HepG2 (cell line): Measurements from ENCODE around the gene MFRP. TPM values are rescaled to one million over a fixed set of nuclear protein-coding genes. Genes with fewer than 3 reads are reported as not detected.

Source experiments
- ATAC-seq: fragments of 200-7000 bp; cut with Tn5 transposase; 3 replicates; pipeline ENCODE4 v1.9.1; 2020; ENCODE audit warnings: mild to moderate bottlenecking, moderate library complexity
- BruUV-seq: library from RNA; stranded (reverse); fragments of 400-500 nt; replicated peaks from 2 replicates; lab custom pipeline; 2021; lab: Mats Ljungman, UMichigan
- CTCF ChIA-PET: fragments of 300-600 bp; formaldehyde crosslinking; extraction: SDS; loops from one replicate; lab custom pipeline; 2021; ENCODE audit warnings: low total read pairs, inconsistent platforms, low intra/inter-chr PET ratio; lab: Yijun Ruan, JAX
- POLR2A ChIA-PET: fragments of 350-600 bp; sonication (Branson Sonifier 250); formaldehyde crosslinking; loops from one replicate; lab custom pipeline; 2020; ENCODE audit warnings: antibody characterized with exemption, inconsistent platforms; lab: Yijun Ruan, JAX
- DNase-seq: peaks from one replicate; pipeline ENCODE4 v3.0.0-alpha.2; 2015; ENCODE audit warnings: low spot score
- FAIRE-seq: peaks from 3 replicates; lab custom pipeline; 2011; peaks lifted over from hg19 to GRCh38; lab: Jason Lieb, UNC
- H2AFZ ChIP-seq: one replicate; pipeline ENCODE4 v1.6.1; 2011; ENCODE audit warnings: low read length, inconsistent platforms
- H3K27ac ChIP-seq: fragments of 300-600 bp; 3 replicates; pipeline ENCODE4 v1.8.0; 2011; ENCODE audit warnings: mixed run types, mild to moderate bottlenecking, mixed read lengths, low read length, inconsistent platforms; ENCODE audit not compliant: insufficient read depth; ENCODE audit errors: extremely low read length
- H3K27me3 ChIP-seq, 2 experiments: fragments of 200-600 bp in 1 of 2; 2 replicates in 1 of 2; 3 replicates in 1 of 2; pipeline versions ENCODE4 v1.6.0 to v1.8.0; 2011; ENCODE audit warnings: low read length in 2 of 2, mild to moderate bottlenecking in 2 of 2, moderate library complexity in 2 of 2, inconsistent platforms in 1 of 2; ENCODE audit not compliant: insufficient read depth in 2 of 2, control insufficient read depth in 1 of 2
- H3K36me3 ChIP-seq, 2 experiments: fragments of 200-600 bp in 1 of 2; replicated peaks in 1 of 2; 2 replicates in 1 of 2; 3 replicates in 1 of 2; pipeline versions ENCODE4 v1.5.1 to v1.8.0; 2011; ENCODE audit warnings: low read length in 2 of 2, inconsistent platforms in 1 of 2; ENCODE audit not compliant: insufficient read depth in 2 of 2, control insufficient read depth in 1 of 2
- H3K4me1 ChIP-seq: 2 replicates; pipeline ENCODE4 v1.5.1; 2012; ENCODE audit warnings: low read length, inconsistent platforms; ENCODE audit not compliant: insufficient read depth
- H3K4me2 ChIP-seq: 2 replicates; pipeline ENCODE4 v1.6.0; 2011; ENCODE audit warnings: low read depth, low read length, inconsistent platforms
- H3K4me3 ChIP-seq, 3 experiments: fragments of 200-600 bp in 1 of 3; sonication (generic), shearing (Covaris generic) in 1 of 3; replicated peaks in 1 of 3; 2 replicates each; pipeline ENCODE4 v1.5.1; 2011 to 2016; ENCODE audit warnings: low read length in 3 of 3, inconsistent platforms in 2 of 3, low read depth in 2 of 3, mild to moderate bottlenecking in 2 of 3, control low read depth in 1 of 3, mixed read lengths in 1 of 3; ENCODE audit not compliant: insufficient read depth in 1 of 3
- H3K79me2 ChIP-seq: one replicate; pipeline ENCODE4 v1.6.1; 2011; ENCODE audit warnings: low read length, inconsistent platforms; ENCODE audit not compliant: insufficient read depth
- H3K9ac ChIP-seq: 2 replicates; pipeline ENCODE4 v1.6.0; 2011; ENCODE audit warnings: mild to moderate bottlenecking, low read depth, low read length, inconsistent platforms; ENCODE audit not compliant: insufficient read depth
- H3K9me3 ChIP-seq: 2 replicates; pipeline ENCODE4 v1.5.1; 2012; ENCODE audit warnings: mild to moderate bottlenecking, low read length
- H4K20me1 ChIP-seq: 2 replicates; pipeline ENCODE4 v1.6.0; 2011; ENCODE audit warnings: inconsistent platforms, mild to moderate bottlenecking, low read length, moderate library complexity; ENCODE audit not compliant: insufficient read depth
- BRCA1 ChIP-seq: sonication (generic); formaldehyde crosslinking; IDR thresholded peaks from 2 replicates; pipeline ENCODE4 v1.4.0; 2020; ENCODE audit warnings: missing genetic modification reagents
- DR1 ChIP-seq: sonication (generic); formaldehyde crosslinking; IDR thresholded peaks from 2 replicates; pipeline ENCODE4 v1.8.0; 2021; ENCODE audit warnings: mild to moderate bottlenecking, missing genetic modification reagents, inconsistent platforms
- KDM6A ChIP-seq: IDR thresholded peaks from 2 replicates; pipeline ENCODE4 v1.6.1; 2016; ENCODE audit warnings: low read depth
- MIXL1 ChIP-seq: IDR thresholded peaks from 2 replicates; pipeline ENCODE4 v1.6.1; 2016
- NFYB ChIP-seq: sonication (generic); formaldehyde crosslinking; IDR thresholded peaks from 2 replicates; pipeline ENCODE4 v1.4.0; 2020; ENCODE audit warnings: missing genetic modification reagents
- NR1H2 ChIP-seq: sonication (generic); formaldehyde crosslinking; IDR thresholded peaks from 2 replicates; pipeline ENCODE4 v1.8.1; 2022; ENCODE audit warnings: low read depth, missing genetic modification reagents, borderline replicate concordance
- REPIN1 ChIP-seq: sonication (generic); formaldehyde crosslinking; IDR thresholded peaks from 2 replicates; pipeline ENCODE4 v1.8.0; 2022; ENCODE audit warnings: missing genetic modification reagents, low read depth, mild to moderate bottlenecking, borderline replicate concordance
- SOX5 ChIP-seq: IDR thresholded peaks from 2 replicates; pipeline ENCODE4 v1.6.1; 2016; ENCODE audit warnings: borderline replicate concordance
- SPEN ChIP-seq: sonication (generic); formaldehyde crosslinking; IDR thresholded peaks from 2 replicates; pipeline ENCODE4 v1.5.1; 2020; ENCODE audit warnings: low read depth, mild to moderate bottlenecking, missing genetic modification reagents
- U2AF1 ChIP-seq: fragments of 200-400 bp; formaldehyde crosslinking; optimal IDR thresholded peaks from 2 replicates; pipeline ENCODE3; 2017; ENCODE audit warnings: mild to moderate bottlenecking, low read depth, low read length
- ZNF3 ChIP-seq: IDR thresholded peaks from 2 replicates; pipeline ENCODE4 v1.7.0; 2017; ENCODE audit warnings: inconsistent platforms
- ZNF674 ChIP-seq: sonication (generic); formaldehyde crosslinking; IDR thresholded peaks from 2 replicates; pipeline ENCODE4 v1.5.0; 2020; ENCODE audit warnings: low read depth, mild to moderate bottlenecking, missing genetic modification reagents
- ZNF703 ChIP-seq: sonication (generic); formaldehyde crosslinking; IDR thresholded peaks from 2 replicates; pipeline ENCODE4 v1.5.1; 2020; ENCODE audit warnings: missing genetic modification reagents, mild to moderate bottlenecking, moderate library complexity, borderline replicate concordance
- WGBS: methylation state at CpG from one replicate; pipeline ENCODE4 v1.1.6; 2017; ENCODE audit warnings: low lambda C conversion rate; 5-methylcytosine and 5-hydroxymethylcytosine counted together
- in situ Hi-C: cut with HindIII; loops from 2 replicates; pipeline ENCODE4 v1.10.0; 2017; ENCODE audit warnings: low pct_unique_long_range_greater_than_20kb; ENCODE audit not compliant: extremely low pct_ligation_motif_present
- intact Hi-C: fragments of 100-400 bp; cut with micrococcal nuclease; formaldehyde crosslinking; loops from one replicate; pipeline ENCODE4 v1.10.0; 2022; ENCODE audit not compliant: unreplicated experiment
- polyA plus RNA-seq, 8 experiments: library from polyadenylated mRNA; depleted of rRNA in 3 of 8; stranded (reverse) in 7 of 8; unstranded in 1 of 8; fragments of >200 nt; fragmentation: Illumina TruSeq in 4 of 8; extraction: Trizol in 4 of 8; gene quantifications; 2 replicates each; pipeline versions ENCODE4 v1.2.1 to v1.2.3, GENCODE V29; 2011 to 2016; ENCODE audit warnings: low read depth in 4 of 8, missing spikeins in 1 of 8, mixed read lengths in 1 of 8; ENCODE audit not compliant: insufficient read depth in 1 of 8
- total RNA-seq, 5 experiments: library from RNA; depleted of rRNA; stranded (reverse); fragments of >200 nt; fragmentation: Illumina TruSeq; extraction: Trizol; gene quantifications; 2 replicates each; pipeline ENCODE4 v1.2.3, GENCODE V29; 2016; ENCODE audit warnings: low read depth in 1 of 5
- TF ChIP-seq, protein P1 (sequence below): conservative IDR thresholded peaks from 2 replicates; pipeline ENCODE4 v1.6.1; 2018; ENCODE audit warnings: missing genetic modification reagents
- TF ChIP-seq, protein P2 (sequence below): sonication (generic); formaldehyde crosslinking; IDR thresholded peaks from 2 replicates; pipeline ENCODE4 v1.8.1; 2023; ENCODE audit warnings: mild to moderate bottlenecking, missing genetic modification reagents
- TF ChIP-seq, protein P3 (sequence below): sonication (generic); formaldehyde crosslinking; IDR thresholded peaks from 2 replicates; pipeline ENCODE4 v1.5.1; 2020; ENCODE audit warnings: missing genetic modification reagents, mild to moderate bottlenecking, borderline replicate concordance
- TF ChIP-seq, protein P4 (sequence below): sonication (generic); formaldehyde crosslinking; IDR thresholded peaks from 2 replicates; pipeline ENCODE4 v1.4.0; 2020; ENCODE audit warnings: mild to moderate bottlenecking, missing genetic modification reagents

The MFRP gene
- total and polyA plus RNA-seq, 2 of the 13 experiments (the other 11 are each of a cell fraction or from before 2014, with no cell fraction given): not detected

DNA sequence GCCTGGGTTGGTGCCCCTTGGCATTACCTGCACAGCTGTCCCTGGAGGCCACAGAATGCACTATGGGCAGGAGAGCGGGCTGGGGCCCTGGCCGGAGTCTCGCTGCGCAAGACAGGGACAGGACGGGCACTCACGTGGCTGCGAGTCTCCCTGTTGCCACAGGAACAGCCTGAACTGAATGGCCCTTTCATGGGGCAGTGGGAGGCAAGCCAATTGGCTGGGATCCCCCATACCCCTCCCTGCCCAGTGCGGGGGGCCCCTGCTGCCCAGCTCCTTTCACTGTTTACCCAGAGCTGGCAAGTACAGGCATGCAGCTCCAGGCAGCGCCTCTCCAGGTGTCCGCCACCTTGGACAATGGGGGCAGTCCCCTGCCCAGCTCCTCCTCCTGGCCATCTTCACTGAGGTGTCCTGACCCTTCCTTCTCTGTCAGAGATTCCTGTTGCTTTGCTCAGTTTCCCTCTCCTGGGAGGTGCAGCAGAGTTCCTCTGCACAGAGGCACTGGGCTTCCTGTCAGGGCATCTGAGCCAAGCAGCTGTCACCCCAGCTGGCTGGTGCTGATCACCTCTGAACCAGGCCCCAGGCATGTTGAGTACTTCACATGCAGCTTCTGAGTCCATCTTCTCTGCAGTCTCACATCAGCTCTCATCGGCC, 29.8 kb upstream of the MFRP start (continued):
- TF ChIP-seq, protein P1, sequence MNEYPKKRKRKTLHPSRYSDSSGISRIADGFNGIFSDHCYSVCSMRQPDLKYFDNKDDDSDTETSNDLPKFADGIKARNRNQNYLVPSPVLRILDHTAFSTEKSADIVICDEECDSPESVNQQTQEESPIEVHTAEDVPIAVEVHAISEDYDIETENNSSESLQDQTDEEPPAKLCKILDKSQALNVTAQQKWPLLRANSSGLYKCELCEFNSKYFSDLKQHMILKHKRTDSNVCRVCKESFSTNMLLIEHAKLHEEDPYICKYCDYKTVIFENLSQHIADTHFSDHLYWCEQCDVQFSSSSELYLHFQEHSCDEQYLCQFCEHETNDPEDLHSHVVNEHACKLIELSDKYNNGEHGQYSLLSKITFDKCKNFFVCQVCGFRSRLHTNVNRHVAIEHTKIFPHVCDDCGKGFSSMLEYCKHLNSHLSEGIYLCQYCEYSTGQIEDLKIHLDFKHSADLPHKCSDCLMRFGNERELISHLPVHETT (CRISPR knock-in tag): peak; percentile 73; the same call in 1 of the 2 replicates
- TF ChIP-seq BRCA1 (CRISPR knock-in tag) (no peak), ZNF703 (CRISPR knock-in tag) (no peak)

DNA sequence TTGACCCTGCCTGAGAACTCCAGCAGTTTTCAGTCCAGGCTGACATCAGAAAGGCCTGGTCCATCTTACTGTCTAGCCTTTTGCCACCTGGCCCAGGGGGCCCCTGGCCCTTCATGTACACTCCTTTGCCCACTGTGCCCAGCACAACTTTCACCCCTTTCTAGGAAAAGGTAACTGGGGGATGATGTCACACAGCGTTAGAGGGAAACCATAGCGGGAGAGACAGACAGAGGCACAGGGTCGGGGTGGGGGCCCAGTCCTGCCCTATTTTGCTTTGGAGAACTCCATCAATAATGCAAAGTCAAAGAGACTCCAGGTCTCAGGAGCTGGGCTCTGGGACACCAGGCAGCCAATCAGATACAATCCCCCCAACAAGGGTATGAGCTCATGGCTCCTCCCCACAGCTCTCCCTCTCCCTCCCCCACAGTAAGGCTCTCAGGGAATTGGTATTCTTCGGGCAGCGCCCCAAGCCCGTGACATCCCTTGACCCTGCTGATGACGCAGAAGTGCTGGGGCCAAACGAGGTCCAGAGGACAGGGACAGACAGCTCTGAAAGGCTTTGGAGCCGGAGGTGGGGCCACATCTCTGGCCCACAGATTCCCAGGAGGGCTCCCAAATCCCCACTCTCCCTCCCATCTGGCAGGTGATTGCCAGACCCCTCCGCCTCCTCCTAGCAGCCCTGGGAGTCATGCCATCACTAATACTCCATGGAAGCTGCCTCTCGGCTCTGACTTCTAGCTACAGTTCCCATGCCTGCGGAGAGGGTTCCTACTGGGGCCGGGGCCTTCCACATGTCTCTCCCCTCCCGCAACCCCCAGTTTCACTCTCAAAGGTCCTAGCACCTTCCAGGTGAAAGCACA, 29.1 kb upstream of the MFRP start:
- in situ Hi-C loops (loop anchor here (5.0 kb wide), 1 partner anchor 97 kb away; no protein-coding TSS in a partner anchor), intact Hi-C loops (loop anchor here (2.0 kb wide), 1 partner anchor 171 kb away; no protein-coding TSS in a partner anchor)
- CTCF ChIA-PET: no interaction called here
- peaks cover 100% of the 10 kb centered on the region for H3K4me1 ChIP-seq
- peak; percentile 42 for FAIRE-seq
- no peaks in the 10 kb centered on the region for H3K27me3 ChIP-seq
- peak; percentile 58 for DNase-seq
- ATAC-seq: no peak
- H3K4me2 ChIP-seq: peak overlapping the region; percentile 83
- peak overlapping the region; percentile 68 for H3K27ac ChIP-seq
- H3K9ac ChIP-seq: peak overlapping the region; percentile 64
- POLR2A ChIA-PET: interaction anchor here (0.8 to 4.4 kb wide), 17 partner anchors 8 to 803 kb away, joined by 3 to 22 read pairs (median 5); partner anchors contain the start of genes ARCN1, C1QTNF5, CBL and HMBS
- BruUV-seq: TSS peak; percentile 27
- H2AFZ ChIP-seq: no peak overlapping the region
- H3K4me3 ChIP-seq: peak overlapping the region; percentile 30 to 65 (median 32); a peak in 4 of 6 replicates
- no peaks in the 10 kb centered on the region for H3K9me3 ChIP-seq
- H4K20me1 ChIP-seq: no peaks in the 10 kb centered on the region
- peaks cover 29% of the 10 kb centered on the region for H3K79me2 ChIP-seq
- 43% methylated on average over 5 of the region's 14 CpGs for WGBS
- no peaks in the 10 kb centered on the region for H3K36me3 ChIP-seq
- TF ChIP-seq MIXL1 (CRISPR knock-in tag): no peak
- TF ChIP-seq NR1H2 (CRISPR knock-in tag): no peak
- TF ChIP-seq U2AF1: no peak
- no peak for TF ChIP-seq SOX5 (CRISPR knock-in tag)
- TF ChIP-seq, protein P2, sequence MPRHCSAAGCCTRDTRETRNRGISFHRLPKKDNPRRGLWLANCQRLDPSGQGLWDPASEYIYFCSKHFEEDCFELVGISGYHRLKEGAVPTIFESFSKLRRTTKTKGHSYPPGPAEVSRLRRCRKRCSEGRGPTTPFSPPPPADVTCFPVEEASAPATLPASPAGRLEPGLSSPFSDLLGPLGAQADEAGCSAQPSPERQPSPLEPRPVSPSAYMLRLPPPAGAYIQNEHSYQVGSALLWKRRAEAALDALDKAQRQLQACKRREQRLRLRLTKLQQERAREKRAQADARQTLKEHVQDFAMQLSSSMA (CRISPR knock-in tag): 0 out of 2 replicates have a peak, but pooled peaks have one; percentile 20
- TF ChIP-seq, protein P3, sequence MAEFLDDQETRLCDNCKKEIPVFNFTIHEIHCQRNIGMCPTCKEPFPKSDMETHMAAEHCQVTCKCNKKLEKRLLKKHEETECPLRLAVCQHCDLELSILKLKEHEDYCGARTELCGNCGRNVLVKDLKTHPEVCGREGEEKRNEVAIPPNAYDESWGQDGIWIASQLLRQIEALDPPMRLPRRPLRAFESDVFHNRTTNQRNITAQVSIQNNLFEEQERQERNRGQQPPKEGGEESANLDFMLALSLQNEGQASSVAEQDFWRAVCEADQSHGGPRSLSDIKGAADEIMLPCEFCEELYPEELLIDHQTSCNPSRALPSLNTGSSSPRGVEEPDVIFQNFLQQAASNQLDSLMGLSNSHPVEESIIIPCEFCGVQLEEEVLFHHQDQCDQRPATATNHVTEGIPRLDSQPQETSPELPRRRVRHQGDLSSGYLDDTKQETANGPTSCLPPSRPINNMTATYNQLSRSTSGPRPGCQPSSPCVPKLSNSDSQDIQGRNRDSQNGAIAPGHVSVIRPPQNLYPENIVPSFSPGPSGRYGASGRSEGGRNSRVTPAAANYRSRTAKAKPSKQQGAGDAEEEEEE (CRISPR knock-in tag): no peak
- no peak for TF ChIP-seq KDM6A
- TF ChIP-seq REPIN1 (CRISPR knock-in tag): no peak
- peak; percentile 55; the same call in 1 of the 2 replicates for TF ChIP-seq NFYB
- no peak for TF ChIP-seq ZNF674 (CRISPR knock-in tag)
- TF ChIP-seq, protein P4, sequence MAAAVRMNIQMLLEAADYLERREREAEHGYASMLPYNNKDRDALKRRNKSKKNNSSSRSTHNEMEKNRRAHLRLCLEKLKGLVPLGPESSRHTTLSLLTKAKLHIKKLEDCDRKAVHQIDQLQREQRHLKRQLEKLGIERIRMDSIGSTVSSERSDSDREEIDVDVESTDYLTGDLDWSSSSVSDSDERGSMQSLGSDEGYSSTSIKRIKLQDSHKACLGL (CRISPR knock-in tag): no peak
- TF ChIP-seq SPEN (CRISPR knock-in tag): 0 out of 2 replicates have a peak, but pooled peaks have one; percentile 21
- no peak for TF ChIP-seq DR1 (CRISPR knock-in tag)
- no peak for TF ChIP-seq ZNF3 (CRISPR knock-in tag)
